MM.1S (cell line): ENCODE data around the gene PIK3CG.

Experiments
- DNase-seq: peaks from one replicate; pipeline ENCODE4 v3.0.0-alpha.2; 2015
- H2AFZ ChIP-seq: fragments of 300-600 bp; sonication (generic); 2 replicates; pipeline ENCODE4 v1.6.0; 2016; ENCODE audit warnings: antibody characterized with exemption, low read length
- H3F3A ChIP-seq: fragments of 300-600 bp; sonication (generic); 2 replicates; pipeline ENCODE4 v1.6.1; 2016; ENCODE audit warnings: mild to moderate bottlenecking, antibody characterized with exemption, low read length, moderate library complexity, mixed read lengths; ENCODE audit not compliant: insufficient read depth
- H3K27ac ChIP-seq: fragments of 300-600 bp; sonication (generic); 2 replicates; pipeline ENCODE4 v1.5.1; 2016; ENCODE audit warnings: mild to moderate bottlenecking, low read length
- H3K27me3 ChIP-seq: fragments of 300-600 bp; sonication (generic); replicated peaks from 2 replicates; pipeline ENCODE4 v1.6.0; 2016; ENCODE audit warnings: low read length; ENCODE audit not compliant: insufficient read depth
- H3K36me3 ChIP-seq: fragments of 300-600 bp; sonication (generic); replicated peaks from 2 replicates; pipeline ENCODE4 v1.6.1; 2016; ENCODE audit warnings: mild to moderate bottlenecking, low read length, mixed read lengths; ENCODE audit not compliant: insufficient read depth
- H3K4me1 ChIP-seq: fragments of 300-600 bp; sonication (generic); 2 replicates; pipeline ENCODE4 v1.6.1; 2016; ENCODE audit warnings: low read length, mixed read lengths
- H3K4me2 ChIP-seq: fragments of 300-600 bp; sonication (generic); 2 replicates; pipeline ENCODE4 v1.6.0; 2016; ENCODE audit warnings: low read depth, low read length
- H3K4me3 ChIP-seq: fragments of 300-600 bp; sonication (generic); 2 replicates; pipeline ENCODE4 v1.5.1; 2016; ENCODE audit warnings: low read length, mixed read lengths
- H3K79me2 ChIP-seq: fragments of 300-600 bp; sonication (generic); 2 replicates; pipeline ENCODE4 v1.6.1; 2016; ENCODE audit warnings: mixed run types, low read length, mixed read lengths
- H3K9ac ChIP-seq: fragments of 300-600 bp; sonication (generic); 2 replicates; pipeline ENCODE4 v1.6.1; 2016; ENCODE audit warnings: low read length, mixed read lengths
- H3K9me2 ChIP-seq: fragments of 300-600 bp; sonication (generic); replicated peaks from 2 replicates; pipeline ENCODE4 v1.6.1; 2016; ENCODE audit warnings: mild to moderate bottlenecking, low read length, mixed read lengths; ENCODE audit not compliant: insufficient read depth
- H3K9me3 ChIP-seq: fragments of 300-600 bp; sonication (generic); replicated peaks from 2 replicates; pipeline ENCODE4 v1.6.1; 2016; ENCODE audit warnings: mild to moderate bottlenecking, low read length, mixed read lengths; ENCODE audit not compliant: insufficient read depth
- H4K20me1 ChIP-seq: fragments of 300-600 bp; sonication (generic); 2 replicates; pipeline ENCODE4 v1.6.1; 2016; ENCODE audit warnings: mild to moderate bottlenecking, low read length, moderate library complexity, mixed read lengths; ENCODE audit not compliant: insufficient read depth
- EZH2 ChIP-seq: fragments of 300-600 bp; sonication (generic); optimal IDR thresholded peaks from 2 replicates; pipeline ENCODE3; 2017; ENCODE audit warnings: low read depth, mild to moderate bottlenecking, antibody characterized with exemption, low read length, mixed read lengths
- EZH2phosphoT487 ChIP-seq: fragments of 300-600 bp; sonication (generic); IDR thresholded peaks from 2 replicates; pipeline ENCODE4 v1.6.1; 2018; ENCODE audit warnings: antibody characterized with exemption, low read length
- TF ChIP-seq, protein P1 (sequence below): fragments of 300-600 bp; sonication (generic); IDR thresholded peaks from 2 replicates; pipeline ENCODE4 v1.5.1; 2016; ENCODE audit warnings: antibody characterized with exemption, low read length, mixed read lengths

Gene PIK3CG

DNA sequence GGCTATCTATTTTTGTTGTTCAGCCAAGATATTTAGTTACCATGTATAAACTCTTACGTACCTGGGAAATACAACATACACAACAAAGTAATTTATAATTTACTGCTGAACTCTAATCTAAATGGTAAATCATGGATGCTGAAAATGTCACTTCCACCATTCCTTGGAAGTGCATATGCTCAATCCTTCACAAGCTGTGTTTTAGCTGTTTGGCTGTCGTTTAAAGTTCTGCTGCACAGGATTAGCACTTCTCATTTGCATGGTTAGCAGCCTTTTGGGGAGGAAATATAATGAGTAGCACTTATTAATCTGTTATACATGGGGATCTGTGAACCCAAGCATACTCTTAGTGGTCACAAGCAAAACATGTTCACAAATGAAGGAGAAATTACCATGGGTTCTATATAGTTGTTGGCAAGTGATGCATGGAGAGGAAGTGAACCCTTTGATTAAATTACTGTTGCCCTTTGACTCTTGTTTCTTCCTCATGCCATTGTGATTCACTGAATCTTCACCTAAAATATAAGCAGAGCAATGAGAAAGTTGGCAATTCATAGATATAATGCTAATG is 18.5 kb downstream of the PIK3CG start:
- H3K4me2 ChIP-seq = no peak overlapping the region
- H3K36me3 ChIP-seq = peaks cover 30% of the 10 kb centered on the region

DNA sequence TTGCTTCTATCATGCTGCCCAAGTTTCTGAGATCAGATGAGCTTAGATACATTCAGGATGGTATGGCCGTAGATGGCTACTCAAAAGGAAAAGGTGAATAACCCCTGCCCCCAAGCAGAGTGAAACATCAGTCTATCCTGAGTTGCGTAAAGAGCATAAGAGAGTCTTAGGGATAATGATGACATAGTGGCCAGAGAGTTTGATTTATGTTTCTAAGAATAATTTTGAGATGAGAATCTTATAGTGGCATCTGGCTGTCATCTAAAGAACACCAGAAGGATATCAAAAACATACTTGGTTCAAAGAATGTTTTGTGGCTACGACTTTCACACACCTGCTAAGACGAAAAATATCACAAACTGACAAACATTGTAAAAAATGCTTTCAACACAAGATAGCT is 20.6 kb downstream of the PIK3CG start:
- H3K27ac ChIP-seq = peak overlapping the region; percentile 72; the same call in 1 of the 2 replicates
- H4K20me1 ChIP-seq = no peaks in the 10 kb centered on the region
- H3K9me3 ChIP-seq = no peaks in the 10 kb centered on the region
- no peak overlapping the region for H2AFZ ChIP-seq
- H3K4me2 ChIP-seq = no peak overlapping the region
- no peak for DNase-seq
- no peaks in the 10 kb centered on the region for H3K9me2 ChIP-seq
- peaks cover 34% of the 10 kb centered on the region for H3K4me1 ChIP-seq
- no peak for TF ChIP-seq EZH2
- TF ChIP-seq, protein P1, sequence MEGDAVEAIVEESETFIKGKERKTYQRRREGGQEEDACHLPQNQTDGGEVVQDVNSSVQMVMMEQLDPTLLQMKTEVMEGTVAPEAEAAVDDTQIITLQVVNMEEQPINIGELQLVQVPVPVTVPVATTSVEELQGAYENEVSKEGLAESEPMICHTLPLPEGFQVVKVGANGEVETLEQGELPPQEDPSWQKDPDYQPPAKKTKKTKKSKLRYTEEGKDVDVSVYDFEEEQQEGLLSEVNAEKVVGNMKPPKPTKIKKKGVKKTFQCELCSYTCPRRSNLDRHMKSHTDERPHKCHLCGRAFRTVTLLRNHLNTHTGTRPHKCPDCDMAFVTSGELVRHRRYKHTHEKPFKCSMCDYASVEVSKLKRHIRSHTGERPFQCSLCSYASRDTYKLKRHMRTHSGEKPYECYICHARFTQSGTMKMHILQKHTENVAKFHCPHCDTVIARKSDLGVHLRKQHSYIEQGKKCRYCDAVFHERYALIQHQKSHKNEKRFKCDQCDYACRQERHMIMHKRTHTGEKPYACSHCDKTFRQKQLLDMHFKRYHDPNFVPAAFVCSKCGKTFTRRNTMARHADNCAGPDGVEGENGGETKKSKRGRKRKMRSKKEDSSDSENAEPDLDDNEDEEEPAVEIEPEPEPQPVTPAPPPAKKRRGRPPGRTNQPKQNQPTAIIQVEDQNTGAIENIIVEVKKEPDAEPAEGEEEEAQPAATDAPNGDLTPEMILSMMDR = no peak
- TF ChIP-seq EZH2phosphoT487 = no peak
- no peak overlapping the region for H3K9ac ChIP-seq
- H3K79me2 ChIP-seq = peaks cover 7% of the 10 kb centered on the region
- H3F3A ChIP-seq = peaks cover 16% of the 10 kb centered on the region
- peaks cover 26% of the 10 kb centered on the region for H3K36me3 ChIP-seq
- no peak overlapping the region for H3K4me3 ChIP-seq
- H3K27me3 ChIP-seq = no peaks in the 10 kb centered on the region

More for the DNA sequence above, 18.5 kb downstream of the PIK3CG start:
- TF ChIP-seq, protein P1 = no peak
- TF ChIP-seq EZH2 = no peak
- no peak for TF ChIP-seq EZH2phosphoT487
- Histone ChIP-seq H3K4me1 (peaks cover 26% of the 10 kb centered on the region), H2AFZ (no peak overlapping the region), H3K4me3 (no peak overlapping the region), H4K20me1 (no peaks in the 10 kb centered on the region), H3K27me3 (no peaks in the 10 kb centered on the region), H3K9me2 (no peaks in the 10 kb centered on the region), H3K9ac (no peak overlapping the region), H3K79me2 (peaks cover 9% of the 10 kb centered on the region), H3F3A (peaks cover 16% of the 10 kb centered on the region), H3K9me3 (no peaks in the 10 kb centered on the region), H3K27ac (no peak overlapping the region)
- no peak for DNase-seq

DNA sequence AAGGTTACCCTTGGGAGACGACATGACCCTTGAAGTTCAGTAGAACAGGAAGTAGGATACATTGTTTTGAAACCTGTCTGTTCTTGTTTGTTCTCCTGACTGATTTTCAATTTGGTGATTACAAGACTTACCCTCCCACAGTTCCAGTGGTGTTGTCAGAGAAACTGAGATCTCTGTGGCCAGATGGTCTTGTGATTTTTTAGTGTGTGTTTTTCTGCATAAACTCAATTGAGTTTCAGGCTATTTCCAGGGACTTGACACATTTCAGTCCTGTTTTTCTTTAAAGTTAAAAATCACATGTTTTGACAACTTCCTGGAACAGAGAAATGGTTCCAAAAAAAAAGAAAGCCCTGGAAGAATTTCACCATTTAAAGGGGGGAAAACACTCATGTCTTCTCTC is 22.3 kb downstream of the PIK3CG start:
- peaks cover 26% of the 10 kb centered on the region for H3K36me3 ChIP-seq
- H3K4me3 ChIP-seq = no peak overlapping the region
- no peaks in the 10 kb centered on the region for H3K27me3 ChIP-seq
- H3K27ac ChIP-seq = peak overlapping the region; percentile 72
- no peaks in the 10 kb centered on the region for H3K9me3 ChIP-seq
- H2AFZ ChIP-seq = no peak overlapping the region
- peaks cover 7% of the 10 kb centered on the region for H3K79me2 ChIP-seq
- H3K4me2 ChIP-seq = peak overlapping the region; percentile 5; the same call in 1 of the 2 replicates
- H3K9ac ChIP-seq = no peak overlapping the region
- no peaks in the 10 kb centered on the region for H3K9me2 ChIP-seq
- peak; percentile 50 for DNase-seq
- peaks cover 52% of the 10 kb centered on the region for H3K4me1 ChIP-seq
- H3F3A ChIP-seq = peaks cover 16% of the 10 kb centered on the region
- TF ChIP-seq, protein P1 = no peak
- TF ChIP-seq EZH2 (no peak), EZH2phosphoT487 (no peak)
- H4K20me1 ChIP-seq = no peaks in the 10 kb centered on the region
